OCI-LY7 (cell line): Measurements from ENCODE around the gene CERS4. TPM values are rescaled to one million over a fixed set of nuclear protein-coding genes. Genes with fewer than 3 reads are reported as not detected.

ENCODE experiments used
- Bru-seq: library from RNA; stranded (reverse); fragments of 400-500 nt; gene quantifications from one replicate; lab custom pipeline; 2021; lab: Mats Ljungman, UMichigan
- BruChase-seq, 2 experiments: library from RNA; stranded (reverse); fragments of 400-500 nt; gene quantifications; one replicate each; lab custom pipeline; 2021; lab: Mats Ljungman, UMichigan
- BruUV-seq: library from RNA; stranded (reverse); fragments of 400-500 nt; replicated peaks from 2 replicates; lab custom pipeline; 2021; lab: Mats Ljungman, UMichigan
- CTCF ChIA-PET: fragments of 300-600 bp; sonication (Branson Sonifier 250); formaldehyde crosslinking; loops from one replicate; lab custom pipeline; 2022; ENCODE audit warnings: antibody characterized with exemption; ENCODE audit not compliant: unreplicated experiment; lab: Charles Lee
- POLR2A ChIA-PET: fragments of 300-600 bp; sonication (Branson Sonifier 250); formaldehyde crosslinking; loops from one replicate; lab custom pipeline; 2022; ENCODE audit warnings: antibody characterized with exemption; lab: Charles Lee
- DNase-seq: peaks from one replicate; pipeline ENCODE4 v3.0.0-alpha.2; 2015; ENCODE audit warnings: low spot score
- H2AFZ ChIP-seq: fragments of 200-600 bp; sonication (generic), shearing (Covaris generic); 2 replicates; pipeline ENCODE4 v1.6.1; 2014; ENCODE audit warnings: mild to moderate bottlenecking, antibody characterized with exemption, low read length, moderate library complexity
- H3K27ac ChIP-seq: fragments of 200-600 bp; sonication (generic); 2 replicates; pipeline ENCODE4 v1.5.1; 2014; ENCODE audit warnings: mixed run types, low read depth, mild to moderate bottlenecking, moderate library complexity, low read length, inconsistent platforms; ENCODE audit not compliant: poor library complexity, severe bottlenecking
- H3K36me3 ChIP-seq: fragments of 200-600 bp; sonication (generic); 2 replicates; pipeline ENCODE4 v1.6.1; 2014; ENCODE audit warnings: mild to moderate bottlenecking, antibody characterized with exemption, low read length, moderate library complexity, mixed read lengths; ENCODE audit not compliant: insufficient read depth
- H3K4me1 ChIP-seq: fragments of 200-600 bp; sonication (generic); 2 replicates; pipeline ENCODE4 v1.5.1; 2014; ENCODE audit warnings: mild to moderate bottlenecking, low read length; ENCODE audit not compliant: insufficient read depth, poor library complexity, severe bottlenecking
- H3K4me2 ChIP-seq: fragments of 200-600 bp; sonication (generic); 2 replicates; pipeline ENCODE4 v1.6.1; 2014; ENCODE audit warnings: mild to moderate bottlenecking, low read length
- H3K4me3 ChIP-seq: fragments of 200-600 bp; sonication (generic); 2 replicates; pipeline ENCODE4 v1.5.1; 2014; ENCODE audit warnings: mild to moderate bottlenecking, low read depth, low read length; ENCODE audit not compliant: poor library complexity, severe bottlenecking
- H3K79me2 ChIP-seq: fragments of 200-600 bp; sonication (generic); 2 replicates; pipeline ENCODE4 v1.6.1; 2016; ENCODE audit warnings: low read depth, mild to moderate bottlenecking, low read length, moderate library complexity, mixed read lengths; ENCODE audit not compliant: insufficient read depth
- H3K9me2 ChIP-seq: fragments of 200-600 bp; sonication (generic); 2 replicates; pipeline ENCODE4 v1.6.1; 2016; ENCODE audit warnings: mild to moderate bottlenecking, low read length, mixed read lengths; ENCODE audit not compliant: insufficient read depth
- H3K9me3 ChIP-seq: fragments of 200-600 bp; sonication (generic); 2 replicates; pipeline ENCODE4 v1.6.1; 2014; ENCODE audit warnings: mild to moderate bottlenecking, mixed run types, low read length, mixed read lengths
- H4K20me1 ChIP-seq: fragments of 200-600 bp; sonication (generic); 2 replicates; pipeline ENCODE4 v1.6.1; 2014; ENCODE audit warnings: mild to moderate bottlenecking, antibody characterized with exemption, low read length, moderate library complexity, mixed read lengths; ENCODE audit not compliant: insufficient read depth
- CTCF ChIP-seq: fragments of 200-600 bp; sonication (generic); conservative IDR thresholded peaks from 2 replicates; pipeline ENCODE4 v1.5.1; 2014; ENCODE audit warnings: mild to moderate bottlenecking, antibody characterized with exemption, low read length, moderate library complexity, mixed read lengths
- EZH2phosphoT487 ChIP-seq: fragments of 200-600 bp; sonication (generic); IDR thresholded peaks from 2 replicates; pipeline ENCODE4 v1.6.1; 2018; ENCODE audit warnings: low read depth, borderline replicate concordance, mild to moderate bottlenecking, mixed run types, antibody characterized with exemption, low read length, moderate library complexity, mixed read lengths
- intact Hi-C: fragments of 100-400 bp; cut with micrococcal nuclease; formaldehyde crosslinking; loops from one replicate; pipeline ENCODE4 v1.10.0; 2022; ENCODE audit not compliant: unreplicated experiment
- long read RNA-seq: library from polyadenylated mRNA; stranded (forward); transcript quantifications from one replicate; pipeline ENCODE4 v2.0.0, GENCODE V29; 2022
- total RNA-seq, 2 experiments: library from RNA; depleted of rRNA in 1 of 2; stranded (reverse); fragments of >200 nt in 1 of 2; shearing (Covaris generic) in 1 of 2; gene quantifications; 2 replicates each; pipeline ENCODE4 v1.2.3, GENCODE V29; 2014 to 2022

CERS4 gene
- total RNA-seq (2014; rRNA removed; shearing (Covaris generic)) (54.9 and 61.8 TPM in 2 replicates), total RNA-seq (2022) (36.8 and 37.7 TPM in 2 replicates), Bru-seq, nascent RNA (percentile 51 among the genes with signal in this experiment), BruChase-seq, experiment 1, labeled RNA remaining after a 6-hour chase (percentile 72 among the genes with signal in this experiment), BruChase-seq, experiment 2, labeled RNA remaining after a 2-hour chase (percentile 57 among the genes with signal in this experiment)
- long read RNA-seq, transcript CERS4-209 (11 exons, 1,637 nt), result major isoform, 13 of 39 reads
- long read RNA-seq, transcript CERS4-201 (12 exons, 1,797 nt), result minor isoform, 9 of 39 reads
- long read RNA-seq, partial matches to known transcripts, result 2 of 39 reads
- long read RNA-seq, other reads (novel, unspliced or antisense), result 14 of 39 reads

GRCh38 chr19:8208922-8209461 is at the start of gene CERS4:
CERS4 (plus strand) TSS chr19:8209370; CDS start chr19:8251077, 41,707 bp downstream.
- TF ChIP-seq CTCF, result no peak
- TF ChIP-seq EZH2phosphoT487, result no peak
- BruUV-seq, result no TSS peak
- H3K36me3 ChIP-seq, result 0 out of 2 replicates have a peak, but pooled peaks cover under 1% of the 10 kb centered on the region
- peaks cover 55% of the 10 kb centered on the region for H3K4me1 ChIP-seq
- ChIA-PET CTCF (no interaction called here), POLR2A (interaction anchor here (0.6 kb wide), 1 partner anchor 27 kb away, joined by 3 read pairs; no protein-coding TSS in a partner anchor)
- intact Hi-C loops, result no loop called here
- H3K27ac ChIP-seq, result peak within 1 kb of the TSS; percentile 79
- peak within 1 kb of the TSS; percentile 86 for H3K4me3 ChIP-seq
- H2AFZ ChIP-seq, result peak within 1 kb of the TSS; percentile 63
- H4K20me1 ChIP-seq, result no peaks in the 10 kb centered on the region
- no peaks in the 10 kb centered on the region for H3K9me2 ChIP-seq
- no peaks in the 10 kb centered on the region for H3K9me3 ChIP-seq
- H3K4me2 ChIP-seq, result peak within 1 kb of the TSS; percentile 96
- peak; percentile 77 for DNase-seq
- H3K79me2 ChIP-seq, result peaks cover 31% of the 10 kb centered on the region; the same call in 1 of the 2 replicates

GRCh38 chr19:8161135-8161646 is 48.0 kb upstream of the CERS4 start:
- CTCF ChIA-PET, result no interaction called here

More at GRCh38 chr19:8161135-8161646, 48.0 kb upstream of the CERS4 start:
- peak overlapping the region; percentile 38 for H3K4me3 ChIP-seq
- H3K4me2 ChIP-seq, result peak overlapping the region; percentile 52
- BruUV-seq, result no TSS peak
- no peaks in the 10 kb centered on the region for H3K9me2 ChIP-seq
- H4K20me1 ChIP-seq, result no peaks in the 10 kb centered on the region
- POLR2A ChIA-PET, result interaction anchor here (0.6 kb wide), 1 partner anchor 82 kb away, joined by 5 read pairs; no protein-coding TSS in a partner anchor
- H3K9me3 ChIP-seq, result peaks cover 4% of the 10 kb centered on the region; the same call in 1 of the 2 replicates
- peak overlapping the region; percentile 28; the same call in 1 of the 2 replicates for H2AFZ ChIP-seq
- H3K4me1 ChIP-seq, result peaks cover 11% of the 10 kb centered on the region
- no peaks in the 10 kb centered on the region for H3K36me3 ChIP-seq
- TF ChIP-seq EZH2phosphoT487, result no peak
- TF ChIP-seq CTCF, result no peak
- H3K27ac ChIP-seq, result peak overlapping the region; percentile 50
- H3K79me2 ChIP-seq, result no peaks in the 10 kb centered on the region
- intact Hi-C loops, result no loop called here
- DNase-seq, result peak; percentile 72
